GM21526 (cell line): ENCODE data around the gene NAGS.
"Not testable (repeated sequence)": the region's sequence is repeated elsewhere in the genome, so short reads cannot be mapped to it uniquely, and the experiment has no call there.

Source experiments
- ATAC-seq: cut with Tn5 transposase; IDR thresholded peaks from one replicate; pipeline ENCODE4 v1.9.1; 2021; ENCODE audit warnings: moderate library complexity; ENCODE audit not compliant: unreplicated experiment, low FRiP score

The NAGS gene

GRCh38 chr17:44034688-44035087, 30.3 kb downstream of the NAGS start:
- not testable (repeated sequence) for ATAC-seq

GRCh38 chr17:44037471-44037870, 33.0 kb downstream of the NAGS start:
- no peak for ATAC-seq

- no peak for ATAC-seq
These were observed 34.2 kb downstream of the NAGS start for GRCh38 chr17:44038604-44039011.

- no peak for ATAC-seq
These were observed 35.6 kb downstream of the NAGS start for GRCh38 chr17:44039829-44040635.

GRCh38 chr17:44043272-44043696, 38.9 kb downstream of the NAGS start:
- no peak for ATAC-seq

- no peak for ATAC-seq
These were observed 39.6 kb downstream of the NAGS start for GRCh38 chr17:44044071-44044470.

GRCh38 chr17:44045486-44045885, 41.1 kb downstream of the NAGS start:
- no peak for ATAC-seq

GRCh38 chr17:44046893-44047292, 42.5 kb downstream of the NAGS start:
- not testable (repeated sequence) for ATAC-seq

GRCh38 chr17:44049294-44050060, 45.1 kb downstream of the NAGS start:
- ATAC-seq: no peak

- no peak for ATAC-seq
These were observed 48.9 kb downstream of the NAGS start for GRCh38 chr17:44053125-44053872.
